ENCODE measurements around the gene IPO9.

The IPO9 gene

DNA sequence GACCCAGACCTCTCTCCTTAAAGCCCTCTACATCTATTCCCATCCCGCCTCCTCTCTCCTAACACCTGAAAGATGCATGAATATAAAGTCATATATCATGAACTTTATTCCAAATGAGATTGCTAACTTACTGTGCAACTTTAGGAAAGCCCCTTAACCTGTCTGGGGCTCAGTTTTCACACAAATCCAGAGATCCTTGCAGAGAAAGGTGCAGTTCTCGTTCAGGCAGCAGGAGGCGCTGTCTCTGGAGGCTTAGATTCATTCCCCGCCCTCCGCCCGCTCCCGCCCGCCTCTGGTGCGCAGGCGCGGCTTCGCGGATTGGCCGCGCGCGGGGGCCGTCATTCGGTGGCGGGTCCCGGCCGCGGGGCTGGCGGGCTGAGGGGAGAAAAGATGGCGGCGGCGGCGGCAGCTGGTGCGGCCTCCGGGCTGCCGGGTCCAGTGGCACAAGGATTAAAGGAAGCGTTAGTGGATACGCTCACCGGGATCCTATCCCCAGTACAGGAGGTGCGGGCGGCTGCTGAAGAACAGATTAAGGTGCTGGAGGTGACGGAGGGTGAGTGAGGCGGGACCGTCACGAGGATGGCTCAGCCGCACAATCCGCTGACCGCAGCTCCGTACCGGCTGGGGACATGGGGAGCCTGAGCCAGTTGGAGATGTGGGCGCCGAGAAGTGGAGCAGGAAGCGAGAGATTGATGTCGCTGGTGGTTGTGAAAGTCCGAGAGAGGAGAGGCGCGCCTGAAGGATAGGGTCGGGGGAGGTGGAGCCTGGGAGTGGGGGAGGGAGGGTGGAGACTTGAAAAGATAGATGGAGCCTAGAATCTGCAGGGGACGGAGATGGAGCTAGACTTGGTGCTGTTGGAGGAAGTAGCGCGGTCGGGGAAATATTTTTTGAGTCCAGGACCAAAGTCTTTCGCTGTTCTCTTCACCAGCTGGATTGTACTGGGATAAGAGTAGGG lies at the start of gene IPO9:
TSS of gene IPO9 (plus strand) at position 338 of the 955 bp plus-strand sequence. CDS start at position 391, 53 bp downstream.
- peak; percentile 87 for DNase-seq

GRCh38 chr1:201779351-201779880 lies 49.5 kb upstream of the IPO9 start:
- no peak for DNase-seq

DNA sequence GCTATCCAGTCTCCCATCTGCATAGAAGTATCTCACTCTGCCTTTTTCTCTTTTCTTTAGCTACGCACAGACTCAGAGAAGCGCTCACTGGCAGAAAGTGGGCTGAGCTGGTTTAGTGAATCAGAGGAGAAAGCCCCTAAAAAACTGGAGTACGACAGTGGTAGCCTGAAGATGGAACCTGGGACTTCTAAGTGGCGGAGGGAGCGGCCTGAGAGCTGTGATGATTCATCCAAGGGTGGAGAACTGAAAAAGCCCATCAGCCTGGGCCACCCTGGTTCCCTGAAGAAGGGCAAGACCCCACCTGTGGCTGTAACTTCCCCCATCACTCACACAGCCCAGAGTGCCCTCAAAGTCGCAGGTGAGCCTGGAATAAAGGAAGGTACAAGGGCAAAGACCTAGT lies 48.0 kb upstream of the IPO9 start:
- no peak for DNase-seq

GRCh38 chr1:201781437-201781836 lies 47.5 kb upstream of the IPO9 start:
- DNase-seq = no peak

DNA sequence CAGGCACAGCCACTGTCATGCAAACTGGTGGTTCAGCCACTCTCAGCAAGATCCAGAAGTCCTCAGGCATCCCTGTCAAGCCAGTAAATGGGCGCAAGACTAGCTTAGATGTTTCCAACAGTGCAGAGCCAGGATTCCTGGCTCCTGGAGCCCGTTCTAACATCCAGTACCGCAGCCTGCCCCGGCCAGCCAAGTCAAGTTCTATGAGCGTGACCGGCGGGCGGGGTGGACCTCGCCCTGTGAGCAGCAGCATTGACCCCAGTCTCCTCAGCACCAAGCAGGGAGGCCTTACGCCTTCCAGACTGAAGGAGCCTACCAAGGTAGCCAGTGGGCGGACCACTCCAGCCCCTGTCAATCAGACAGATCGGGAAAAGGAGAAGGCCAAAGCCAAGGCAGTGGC lies 46.6 kb upstream of the IPO9 start:
- no peak for DNase-seq

DNA sequence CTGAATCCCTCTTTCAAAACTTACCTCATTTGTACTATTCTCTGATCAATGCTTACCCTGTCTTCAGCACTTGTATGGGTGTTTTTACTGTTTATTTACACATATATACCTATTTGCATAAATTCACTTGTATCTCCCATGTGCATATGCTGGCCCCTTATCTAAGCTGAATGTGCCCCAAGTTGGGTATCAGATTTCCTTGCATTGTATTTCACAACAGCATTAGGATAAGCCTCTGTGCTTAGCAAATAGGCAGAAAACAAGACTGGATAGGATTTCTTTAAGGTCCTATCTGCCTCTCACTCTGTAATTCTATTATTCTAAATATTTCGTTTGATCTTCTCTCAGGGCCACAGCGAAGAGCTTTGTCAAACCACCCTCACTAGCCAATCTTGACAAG lies 45.9 kb upstream of the IPO9 start:
- no peak for DNase-seq

GRCh38 chr1:201783572-201783971 lies 45.4 kb upstream of the IPO9 start:
- no peak for DNase-seq

GRCh38 chr1:201785291-201785690 lies 43.7 kb upstream of the IPO9 start:
- no peak for DNase-seq

DNA sequence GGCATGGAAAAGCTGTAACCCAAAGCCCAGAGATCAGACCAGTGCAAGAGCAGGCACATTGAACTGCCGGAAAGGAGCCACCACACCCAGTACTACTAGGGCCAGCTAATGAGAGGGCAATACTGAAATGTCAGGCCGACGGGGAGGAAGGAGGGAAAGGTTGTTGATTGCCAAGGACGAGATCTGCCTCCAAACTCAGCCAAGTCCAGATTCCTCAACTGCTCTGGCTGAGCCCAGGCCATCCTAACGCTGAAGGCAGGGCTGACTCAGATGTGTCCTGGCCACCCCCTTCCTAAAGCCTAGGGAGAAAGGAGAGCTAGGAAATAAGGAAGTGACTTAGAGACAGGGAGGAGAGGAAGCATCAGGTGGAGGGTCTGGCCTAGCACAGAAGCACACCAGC lies 42.1 kb upstream of the IPO9 start:
- DNase-seq = no peak

DNA sequence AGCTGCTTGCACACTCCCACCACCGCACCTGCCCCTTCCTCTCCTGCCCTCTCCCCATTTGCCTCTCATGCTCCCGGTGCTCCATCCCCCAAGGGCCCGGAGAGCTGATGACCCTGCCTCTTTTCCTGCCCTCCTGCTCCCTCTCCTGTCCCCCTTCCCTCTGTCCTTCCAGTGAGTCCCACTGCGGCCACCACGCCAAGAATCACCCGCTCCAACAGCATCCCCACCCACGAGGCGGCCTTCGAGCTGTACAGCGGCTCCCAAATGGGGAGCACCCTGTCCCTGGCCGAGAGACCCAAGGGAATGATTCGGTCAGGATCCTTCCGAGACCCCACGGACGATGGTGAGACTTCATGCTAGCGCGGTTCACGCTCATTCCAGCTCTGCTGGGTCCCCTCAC lies 40.7 kb upstream of the IPO9 start:
- no peak for DNase-seq

- DNase-seq = no peak
Observed at GRCh38 chr1:201789245-201789644, 39.7 kb upstream of the IPO9 start.

GRCh38 chr1:201790261-201790660 lies 38.7 kb upstream of the IPO9 start:
- DNase-seq = peak; percentile 27

- DNase-seq = no peak
Observed at GRCh38 chr1:201791051-201791778, 37.7 kb upstream of the IPO9 start.

DNA sequence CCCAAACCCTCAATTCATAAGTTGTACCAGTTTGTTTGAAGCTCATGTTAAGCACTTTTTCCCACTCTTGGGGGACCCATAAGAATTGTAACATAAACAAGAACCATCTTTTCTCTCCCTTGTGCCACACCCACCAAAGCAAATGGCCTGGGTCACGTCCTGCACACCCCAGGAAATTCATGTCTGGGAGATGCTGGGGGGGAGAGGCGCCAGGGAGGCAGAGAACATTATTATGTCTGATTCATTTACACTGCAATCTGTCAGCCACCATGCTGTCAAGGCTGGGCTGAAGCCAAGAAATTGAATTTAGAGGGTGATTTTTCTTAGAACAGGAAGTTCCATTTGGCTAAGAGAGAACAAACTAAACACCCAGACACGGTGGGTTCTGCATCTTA lies 37.2 kb upstream of the IPO9 start:
- peak; percentile 58 for DNase-seq

GRCh38 chr1:201792534-201793305 lies 36.2 kb upstream of the IPO9 start:
- DNase-seq = peak; percentile 64

GRCh38 chr1:201793306-201793925 lies 35.5 kb upstream of the IPO9 start:
- DNase-seq = no peak

DNA sequence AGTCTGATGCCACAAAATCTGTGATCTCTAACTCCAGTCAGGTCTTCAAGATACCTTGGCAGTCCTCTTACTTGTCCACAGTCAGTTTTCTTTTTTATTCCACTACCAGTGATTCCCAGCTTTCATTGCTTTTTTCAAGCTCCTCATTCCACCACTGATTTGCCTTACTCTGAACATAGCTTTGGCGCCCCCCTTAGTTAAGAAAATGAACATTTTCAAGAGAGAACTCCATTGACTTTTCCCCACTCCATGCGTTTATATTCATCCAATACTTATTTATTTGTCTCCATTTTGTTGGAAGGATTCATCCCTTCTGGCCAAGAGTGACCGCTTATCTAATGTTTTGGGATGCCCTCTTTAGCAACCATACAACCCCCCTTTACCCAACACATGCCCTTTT lies 33.9 kb upstream of the IPO9 start:
- DNase-seq = peak; percentile 10

DNA sequence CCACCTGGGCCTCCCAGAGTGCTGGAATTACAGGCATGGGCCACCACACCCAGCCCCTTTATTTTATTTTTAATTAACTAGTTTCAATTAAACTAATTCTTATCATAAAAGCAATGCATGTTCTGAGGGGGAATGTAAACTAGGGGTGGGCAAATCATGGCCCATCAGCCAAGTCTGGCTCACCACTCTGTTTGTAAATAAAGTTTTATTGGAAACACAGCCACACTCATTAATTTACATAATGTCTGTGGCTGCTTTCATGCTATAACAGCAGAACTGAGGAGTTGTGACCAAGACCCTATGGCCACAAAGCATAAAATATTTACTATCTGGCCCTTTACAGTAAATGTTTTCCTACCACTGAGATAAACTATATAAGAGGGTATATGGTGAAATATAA lies 28.7 kb upstream of the IPO9 start:
- DNase-seq = no peak

GRCh38 chr1:201806801-201807200 lies 22.2 kb upstream of the IPO9 start:
- DNase-seq = no peak

GRCh38 chr1:201807958-201808632 lies 20.9 kb upstream of the IPO9 start:
- DNase-seq = no peak

GRCh38 chr1:201808633-201808990 lies 20.3 kb upstream of the IPO9 start:
- DNase-seq = no peak

GRCh38 chr1:201809876-201810275 lies 19.1 kb upstream of the IPO9 start:
- DNase-seq = no peak

Data from MV-4-11 (cell line).